ENCODE measurements around the gene PDCD1LG2.

- TF ChIP-seq CTCF (IDR thresholded peaks at IDR 0.05) (no peak), POLR2A (IDR thresholded peaks at IDR 0.05) (no peak)
Observed at GRCh38 chr9:5480919-5481318, 29.4 kb upstream of the PDCD1LG2 start.

Measured in ovary (tissue), 3 donors.